DND-41 (cell line): ENCODE data around the gene GRIK4.

Experiments
- ATAC-seq: fragments of 200-7000 bp; cut with Tn5 transposase; 3 replicates; pipeline ENCODE4 v1.9.1; 2021; ENCODE audit warnings: low read depth; ENCODE audit not compliant: insufficient read depth
- DNase-seq: peaks from one replicate; pipeline ENCODE4 v3.0.0-alpha.2; 2020
- H2AFZ ChIP-seq: 2 replicates; pipeline ENCODE4 v1.6.0; 2012; ENCODE audit warnings: low read depth, low read length
- H3K27ac ChIP-seq: 2 replicates; pipeline ENCODE4 v1.5.1; 2012; ENCODE audit warnings: low read length, inconsistent platforms
- H3K27me3 ChIP-seq: fragments of 200-600 bp; sonication (generic); 2 replicates; pipeline ENCODE4 v1.6.0; 2012; ENCODE audit warnings: low read length, mild to moderate bottlenecking, inconsistent platforms; ENCODE audit not compliant: insufficient read depth, poor library complexity
- H3K36me3 ChIP-seq: 2 replicates; pipeline ENCODE4 v1.5.1; 2012; ENCODE audit warnings: low read length, inconsistent platforms; ENCODE audit not compliant: insufficient read depth
- H3K4me1 ChIP-seq: 2 replicates; pipeline ENCODE4 v1.5.1; 2012; ENCODE audit warnings: mild to moderate bottlenecking, low read length; ENCODE audit not compliant: insufficient read depth
- H3K4me2 ChIP-seq: 2 replicates; pipeline ENCODE4 v1.6.0; 2012; ENCODE audit warnings: mild to moderate bottlenecking, moderate library complexity, low read length, inconsistent platforms; ENCODE audit not compliant: insufficient read depth
- H3K4me3 ChIP-seq, 2 experiments: fragments of 200-600 bp in 1 of 2; shearing (Covaris generic) in 1 of 2; 2 replicates each; pipeline ENCODE4 v1.5.1; 2012 to 2016; ENCODE audit warnings: inconsistent platforms in 2 of 2, low read length in 2 of 2, mild to moderate bottlenecking in 2 of 2, low read depth in 1 of 2, moderate library complexity in 1 of 2
- H3K79me2 ChIP-seq: 2 replicates; pipeline ENCODE4 v1.6.0; 2012; ENCODE audit warnings: low read length, inconsistent platforms; ENCODE audit not compliant: insufficient read depth
- H3K9ac ChIP-seq: 2 replicates; pipeline ENCODE4 v1.6.0; 2012; ENCODE audit warnings: low read depth, mild to moderate bottlenecking, inconsistent platforms, low read length, moderate library complexity
- H3K9me3 ChIP-seq: 2 replicates; pipeline ENCODE4 v1.5.1; 2012; ENCODE audit warnings: low read length, moderate library complexity, mild to moderate bottlenecking, inconsistent platforms; ENCODE audit not compliant: insufficient read depth, severe bottlenecking
- H4K20me1 ChIP-seq: 2 replicates; pipeline ENCODE4 v1.6.0; 2012; ENCODE audit warnings: low read length; ENCODE audit not compliant: insufficient read depth
- CTCF ChIP-seq: IDR thresholded peaks from 2 replicates; pipeline ENCODE4 v1.5.1; 2012; ENCODE audit warnings: borderline replicate concordance, low read length, moderate library complexity, mild to moderate bottlenecking; ENCODE audit not compliant: poor library complexity, severe bottlenecking; ENCODE audit errors: extremely low read depth
- EZH2 ChIP-seq: IDR thresholded peaks from 3 replicates; pipeline ENCODE4 v1.6.1; 2012; ENCODE audit warnings: borderline replicate concordance, low read depth, mild to moderate bottlenecking, moderate library complexity, low read length, inconsistent platforms; ENCODE audit not compliant: severe bottlenecking

Gene GRIK4

GRCh38 chr11:120707663-120708062, 196.1 kb downstream of the GRIK4 start:
- H3K4me3 ChIP-seq = no peak overlapping the region
- no peak overlapping the region for H3K4me2 ChIP-seq
- TF ChIP-seq EZH2 = no peak
- no peak for TF ChIP-seq CTCF
- DNase-seq (no peak), ATAC-seq (no peak)
- H4K20me1 ChIP-seq = no peaks in the 10 kb centered on the region
- H3K27ac ChIP-seq = no peak overlapping the region
- no peaks in the 10 kb centered on the region for H3K4me1 ChIP-seq
- H3K36me3 ChIP-seq = no peaks in the 10 kb centered on the region
- no peaks in the 10 kb centered on the region for H3K79me2 ChIP-seq
- no peak overlapping the region for H3K9ac ChIP-seq
- peaks cover 4% of the 10 kb centered on the region for H3K27me3 ChIP-seq
- H3K9me3 ChIP-seq = peaks cover 2% of the 10 kb centered on the region
- H2AFZ ChIP-seq = no peak overlapping the region

GRCh38 chr11:120708511-120709183, 197.1 kb downstream of the GRIK4 start:
- TF ChIP-seq CTCF = no peak
- no peak for TF ChIP-seq EZH2
- peaks cover 10% of the 10 kb centered on the region for H3K27me3 ChIP-seq

GRCh38 chr11:120709808-120710207, 198.3 kb downstream of the GRIK4 start:
- Histone ChIP-seq H3K27me3 (peaks cover 15% of the 10 kb centered on the region), H3K79me2 (no peaks in the 10 kb centered on the region), H3K4me3 (no peak overlapping the region), H3K4me1 (no peaks in the 10 kb centered on the region), H2AFZ (no peak overlapping the region), H3K9me3 (peaks cover 2% of the 10 kb centered on the region), H3K27ac (no peak overlapping the region), H3K9ac (no peak overlapping the region), H3K36me3 (no peaks in the 10 kb centered on the region), H3K4me2 (no peak overlapping the region), H4K20me1 (no peaks in the 10 kb centered on the region; the same call in 1 of the 2 replicates)
- TF ChIP-seq EZH2 (no peak), CTCF (no peak)
- DNase-seq (no peak), ATAC-seq (no peak)

More at GRCh38 chr11:120708511-120709183, 197.1 kb downstream of the GRIK4 start:
- peaks cover 2% of the 10 kb centered on the region for H3K9me3 ChIP-seq
- no peak overlapping the region for H3K4me2 ChIP-seq
- H3K27ac ChIP-seq = no peak overlapping the region
- no peak for DNase-seq
- no peaks in the 10 kb centered on the region for H3K4me1 ChIP-seq
- H3K4me3 ChIP-seq = no peak overlapping the region
- ATAC-seq = no peak
- no peaks in the 10 kb centered on the region; the same call in 1 of the 2 replicates for H4K20me1 ChIP-seq
- H3K36me3 ChIP-seq = no peaks in the 10 kb centered on the region
- H3K79me2 ChIP-seq = no peaks in the 10 kb centered on the region
- no peak overlapping the region for H2AFZ ChIP-seq
- no peak overlapping the region for H3K9ac ChIP-seq
